A549 (cell line): ENCODE measurements around the gene SLC28A1.

Experiments used
- CTCF ChIP-seq: fragments of >200 bp; sonication (Bioruptor Twin); formaldehyde crosslinking; IDR thresholded peaks from 3 replicates; pipeline ENCODE4 v1.5.1; 2016
- EP300 ChIP-seq, 2 experiments: fragments of >200 bp; sonication (Bioruptor Twin); formaldehyde crosslinking; IDR thresholded peaks; 2 replicates in 1 of 2; 3 replicates in 1 of 2; pipeline ENCODE4 v1.6.1; 2016 to 2017
- GATA3 ChIP-seq: IDR thresholded peaks from 2 replicates; pipeline ENCODE4 v1.6.1; 2012; ENCODE audit warnings: borderline replicate concordance

DNA sequence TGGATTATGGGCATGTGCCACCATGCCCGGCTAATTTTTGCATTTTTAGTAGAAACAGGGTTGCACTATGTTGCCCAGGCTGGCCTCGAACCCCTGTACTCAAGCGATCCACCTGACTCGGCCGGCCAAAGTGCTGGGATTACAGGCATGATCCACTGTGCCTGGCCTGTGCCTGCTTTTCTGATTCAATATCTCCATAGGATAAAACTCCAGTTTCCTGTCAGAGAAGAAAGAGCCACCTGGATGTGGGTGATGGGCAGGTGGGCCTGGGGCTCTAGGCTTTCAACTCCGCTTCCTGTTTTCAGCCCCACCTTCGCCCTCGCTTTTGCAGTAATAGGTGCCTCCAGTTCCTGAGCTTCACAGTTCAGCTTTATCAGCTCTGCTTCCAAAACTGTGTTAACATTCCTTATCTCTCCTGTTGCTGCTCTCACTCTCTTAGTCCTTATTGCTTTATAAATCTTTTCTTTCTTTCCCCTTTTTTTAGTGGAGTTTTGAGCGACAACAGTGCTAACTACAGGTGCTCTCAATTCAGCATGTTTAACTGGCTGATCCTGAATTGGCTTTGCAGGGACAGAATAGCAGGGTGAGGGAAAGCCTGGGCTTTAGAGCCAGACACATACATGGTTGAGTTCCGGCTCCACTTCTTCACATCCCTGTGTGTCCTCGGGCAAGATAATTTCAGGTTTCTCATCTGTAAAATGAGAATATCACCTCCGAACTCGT lies 76.1 kb downstream of the SLC28A1 start:
- no peak for TF ChIP-seq GATA3
- no peak for TF ChIP-seq CTCF
- no peak for TF ChIP-seq EP300 (IDR thresholded peaks at IDR 0.05)
